HG03469 (cell line): ENCODE results near the gene TMEM184A.

ENCODE experiments used
- ATAC-seq: cut with Tn5 transposase; IDR thresholded peaks from one replicate; pipeline ENCODE4 v1.9.1; 2021; ENCODE audit warnings: mild to moderate bottlenecking, moderate library complexity, moderate number of reproducible peaks; ENCODE audit not compliant: unreplicated experiment

TMEM184A gene

GRCh38 chr7:1569016-1569415 lies 13.0 kb upstream of the TMEM184A start:
- ATAC-seq = no peak

- no peak for ATAC-seq
Measured at GRCh38 chr7:1567896-1568510, 12.0 kb upstream of the TMEM184A start.

GRCh38 chr7:1567049-1567771 lies 11.2 kb upstream of the TMEM184A start:
- no peak for ATAC-seq

GRCh38 chr7:1566687-1567048 lies 10.7 kb upstream of the TMEM184A start:
- no peak for ATAC-seq

GRCh38 chr7:1564603-1565022 lies 8.6 kb upstream of the TMEM184A start:
- ATAC-seq = no peak

- no peak for ATAC-seq
Measured at GRCh38 chr7:1563981-1564602, 8.1 kb upstream of the TMEM184A start.

- ATAC-seq = no peak
Measured at GRCh38 chr7:1562597-1563051, 6.6 kb upstream of the TMEM184A start.

- ATAC-seq = no peak
Measured at GRCh38 chr7:1562116-1562515, 6.1 kb upstream of the TMEM184A start.

GRCh38 chr7:1561036-1561940 lies 5.3 kb upstream of the TMEM184A start:
- no peak for ATAC-seq

GRCh38 chr7:1560620-1561031 lies 4.6 kb upstream of the TMEM184A start:
- no peak for ATAC-seq

GRCh38 chr7:1559626-1560590 lies 3.9 kb upstream of the TMEM184A start:
- ATAC-seq = no peak

GRCh38 chr7:1558841-1559625 lies 3.0 kb upstream of the TMEM184A start:
- no peak for ATAC-seq

- no peak for ATAC-seq
Measured at GRCh38 chr7:1558181-1558811, 2.3 kb upstream of the TMEM184A start.

GRCh38 chr7:1557771-1558170 lies 1.8 kb upstream of the TMEM184A start:
- ATAC-seq = no peak

- no peak for ATAC-seq
Measured at GRCh38 chr7:1557006-1557405, 1.0 kb upstream of the TMEM184A start.

- no peak for ATAC-seq
Measured at GRCh38 chr7:1555046-1555812, 776 bp downstream of the TMEM184A start.

GRCh38 chr7:1554333-1555045 lies 1.5 kb downstream of the TMEM184A start:
- no peak for ATAC-seq
